OCI-LY3 (cell line): ENCODE measurements around the gene PDE8A.
"Not testable (repeated sequence)": the region's sequence is repeated elsewhere in the genome, so short reads cannot be mapped to it uniquely, and the experiment has no call there.

Experiments
- H2AFZ ChIP-seq: fragments of 200-600, 300-600 bp; shearing (Covaris generic); 2 replicates; pipeline ENCODE4 v1.6.0; 2014; ENCODE audit warnings: antibody characterized with exemption, low read depth, low read length
- H3K27ac ChIP-seq: fragments of 200-600, 300-600 bp; sonication (generic); 2 replicates; pipeline ENCODE4 v1.5.1; 2014; ENCODE audit warnings: mild to moderate bottlenecking, low read length, moderate library complexity, mixed read lengths
- H3K27me3 ChIP-seq: fragments of 200-600, 300-600 bp; sonication (generic); 2 replicates; pipeline ENCODE4 v1.6.1; 2014; ENCODE audit warnings: low read depth, low read length, mixed read lengths
- H3K36me3 ChIP-seq: fragments of 200-600, 300-600 bp; sonication (generic); replicated peaks from 2 replicates; pipeline ENCODE3; 2014; ENCODE audit warnings: low read depth, low read length, mixed read lengths
- H3K4me1 ChIP-seq: fragments of 300-600, 200-600 bp; sonication (generic); 2 replicates; pipeline ENCODE4 v1.6.1; 2014; ENCODE audit warnings: low read length, mixed read lengths
- H3K4me2 ChIP-seq: fragments of 200-600, 300-600 bp; sonication (generic); 2 replicates; pipeline ENCODE4 v1.6.1; 2014; ENCODE audit warnings: low read length, mixed read lengths
- H3K4me3 ChIP-seq: fragments of 300-600, 200-600 bp; sonication (generic); 2 replicates; pipeline ENCODE4 v1.5.1; 2014; ENCODE audit warnings: antibody characterized with exemption, mild to moderate bottlenecking, low read length, moderate library complexity
- H3K79me2 ChIP-seq: fragments of 300-600, 200-600 bp; shearing (Covaris generic); 2 replicates; pipeline ENCODE4 v1.6.1; 2014; ENCODE audit warnings: mild to moderate bottlenecking, low read length, mixed read lengths
- H3K9ac ChIP-seq: fragments of 300-600, 200-600 bp; shearing (Covaris generic); 2 replicates; pipeline ENCODE4 v1.6.0; 2014; ENCODE audit warnings: mild to moderate bottlenecking, low read length, moderate library complexity
- H3K9me3 ChIP-seq: fragments of 200-600, 300-600 bp; shearing (Covaris generic); 2 replicates; pipeline ENCODE4 v1.6.1; 2014; ENCODE audit warnings: low read length, mixed read lengths; ENCODE audit not compliant: insufficient read depth
- H4K20me1 ChIP-seq: fragments of 200-600, 300-600 bp; sonication (generic); 2 replicates; pipeline ENCODE4 v1.6.1; 2016; ENCODE audit warnings: low read length, mixed read lengths; ENCODE audit not compliant: insufficient read depth
- EZH2phosphoT487 ChIP-seq: fragments of 200-600 bp; shearing (Covaris generic); IDR thresholded peaks from 2 replicates; pipeline ENCODE4 v1.6.1; 2018; ENCODE audit warnings: antibody characterized with exemption, mixed run types, low read depth
- TF ChIP-seq, protein P1 (sequence below): fragments of 200-600, 300-600 bp; sonication (generic); IDR thresholded peaks from 2 replicates; pipeline ENCODE4 v1.5.1; 2014; ENCODE audit warnings: antibody characterized with exemption, low read length, low read depth

The PDE8A gene

GRCh38 chr15:85168642-85169173, 187.1 kb downstream of the PDE8A start:
- Histone ChIP-seq H3K4me2 (no peak overlapping the region), H2AFZ (no peak overlapping the region), H3K27me3 (no peaks in the 10 kb centered on the region), H3K9ac (no peak overlapping the region), H4K20me1 (no peaks in the 10 kb centered on the region), H3K4me3 (no peak overlapping the region), H3K4me1 (no peaks in the 10 kb centered on the region), H3K79me2 (no peaks in the 10 kb centered on the region), H3K27ac (no peak overlapping the region), H3K9me3 (peaks cover 18% of the 10 kb centered on the region; the same call in 1 of the 2 replicates), H3K36me3 (no peaks in the 10 kb centered on the region)
- no peak for TF ChIP-seq EZH2phosphoT487
- TF ChIP-seq, protein P1, sequence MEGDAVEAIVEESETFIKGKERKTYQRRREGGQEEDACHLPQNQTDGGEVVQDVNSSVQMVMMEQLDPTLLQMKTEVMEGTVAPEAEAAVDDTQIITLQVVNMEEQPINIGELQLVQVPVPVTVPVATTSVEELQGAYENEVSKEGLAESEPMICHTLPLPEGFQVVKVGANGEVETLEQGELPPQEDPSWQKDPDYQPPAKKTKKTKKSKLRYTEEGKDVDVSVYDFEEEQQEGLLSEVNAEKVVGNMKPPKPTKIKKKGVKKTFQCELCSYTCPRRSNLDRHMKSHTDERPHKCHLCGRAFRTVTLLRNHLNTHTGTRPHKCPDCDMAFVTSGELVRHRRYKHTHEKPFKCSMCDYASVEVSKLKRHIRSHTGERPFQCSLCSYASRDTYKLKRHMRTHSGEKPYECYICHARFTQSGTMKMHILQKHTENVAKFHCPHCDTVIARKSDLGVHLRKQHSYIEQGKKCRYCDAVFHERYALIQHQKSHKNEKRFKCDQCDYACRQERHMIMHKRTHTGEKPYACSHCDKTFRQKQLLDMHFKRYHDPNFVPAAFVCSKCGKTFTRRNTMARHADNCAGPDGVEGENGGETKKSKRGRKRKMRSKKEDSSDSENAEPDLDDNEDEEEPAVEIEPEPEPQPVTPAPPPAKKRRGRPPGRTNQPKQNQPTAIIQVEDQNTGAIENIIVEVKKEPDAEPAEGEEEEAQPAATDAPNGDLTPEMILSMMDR: peak; percentile 46

DNA sequence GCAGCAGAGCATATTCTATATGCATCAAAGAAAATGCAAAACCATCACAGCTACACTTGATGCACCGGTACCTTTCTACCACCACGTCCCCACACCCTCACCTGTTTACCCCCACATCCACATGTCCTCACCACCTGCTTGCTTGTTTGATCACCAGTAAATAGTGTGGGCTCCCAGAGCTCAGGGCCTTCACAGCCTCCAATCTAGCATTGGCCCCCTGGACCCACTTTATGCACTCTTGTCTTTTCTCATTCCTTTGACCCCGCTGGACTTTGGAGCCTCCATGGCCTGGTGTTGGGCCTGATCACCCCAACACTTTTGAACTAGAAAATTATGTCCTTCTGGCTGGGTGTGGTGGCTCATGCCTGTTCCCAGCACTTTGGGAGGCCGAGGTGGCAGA, 190.1 kb downstream of the PDE8A start:
- H3K36me3 ChIP-seq: no peaks in the 10 kb centered on the region
- H3K9me3 ChIP-seq: peaks cover 18% of the 10 kb centered on the region; the same call in 1 of the 2 replicates
- TF ChIP-seq, protein P1: no peak
- no peak for TF ChIP-seq EZH2phosphoT487

GRCh38 chr15:85172846-85173490, 191.3 kb downstream of the PDE8A start:
- Histone ChIP-seq H3K27ac (no peak overlapping the region), H3K79me2 (no peaks in the 10 kb centered on the region), H3K27me3 (no peaks in the 10 kb centered on the region; the same call in 1 of the 2 replicates), H3K9ac (no peak overlapping the region), H3K4me1 (no peaks in the 10 kb centered on the region), H3K4me2 (no peak overlapping the region), H3K9me3 (peaks cover 18% of the 10 kb centered on the region; the same call in 1 of the 2 replicates), H3K36me3 (no peaks in the 10 kb centered on the region), H2AFZ (no peak overlapping the region), H3K4me3 (no peak overlapping the region), H4K20me1 (no peaks in the 10 kb centered on the region)
- TF ChIP-seq, protein P1: no peak
- no peak for TF ChIP-seq EZH2phosphoT487

More for the DNA sequence above, 190.1 kb downstream of the PDE8A start:
- H3K4me2 ChIP-seq: no peak overlapping the region
- no peaks in the 10 kb centered on the region; the same call in 1 of the 2 replicates for H3K27me3 ChIP-seq
- no peaks in the 10 kb centered on the region for H4K20me1 ChIP-seq
- no peak overlapping the region for H2AFZ ChIP-seq
- no peak overlapping the region for H3K4me3 ChIP-seq
- H3K27ac ChIP-seq: no peak overlapping the region
- no peaks in the 10 kb centered on the region for H3K4me1 ChIP-seq
- H3K9ac ChIP-seq: no peak overlapping the region
- no peaks in the 10 kb centered on the region for H3K79me2 ChIP-seq

DNA sequence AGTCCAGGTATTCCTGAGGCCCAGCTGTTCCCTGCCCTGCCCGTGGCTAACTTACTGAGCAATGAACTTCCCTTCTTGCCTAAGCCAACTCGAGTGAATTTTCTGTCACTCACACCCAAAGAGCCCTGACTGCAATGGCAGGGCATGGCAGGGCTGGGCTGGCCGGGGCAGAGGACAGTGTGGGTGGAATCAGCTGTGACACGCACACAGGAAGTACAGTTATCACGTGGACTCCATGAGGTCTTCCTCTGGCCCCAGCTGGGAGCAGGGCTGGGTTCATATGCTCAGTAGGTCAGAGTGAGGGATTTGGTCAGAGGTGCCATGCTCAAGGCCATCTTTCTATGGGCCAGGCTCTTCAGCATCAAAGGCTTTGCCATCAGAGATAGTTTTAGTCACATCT, 192.0 kb downstream of the PDE8A start:
- H3K9ac ChIP-seq, H3K27ac ChIP-seq, H3K4me2 ChIP-seq, H3K4me3 ChIP-seq, H4K20me1 ChIP-seq, H3K79me2 ChIP-seq, H3K27me3 ChIP-seq, H3K36me3 ChIP-seq, H3K4me1 ChIP-seq, H2AFZ ChIP-seq: not testable (repeated sequence)
- H3K9me3 ChIP-seq: peaks cover 18% of the 10 kb centered on the region; the same call in 1 of the 2 replicates
